H54 (cell line): ENCODE measurements around the gene P3H3.

Experiments
- DNase-seq: peaks from one replicate; pipeline ENCODE4 v3.0.0; 2011; ENCODE audit warnings: low spot score, mixed read lengths; ENCODE audit not compliant: insufficient read length
- FAIRE-seq: peaks from 3 replicates; lab custom pipeline; 2011; peaks lifted over from hg19 to GRCh38; lab: Jason Lieb, UNC
- POLR2A ChIP-seq: IDR thresholded peaks from 2 replicates; pipeline ENCODE4 v1.6.1; 2011; ENCODE audit warnings: low read depth, mild to moderate bottlenecking, low read length

P3H3 gene

DNA sequence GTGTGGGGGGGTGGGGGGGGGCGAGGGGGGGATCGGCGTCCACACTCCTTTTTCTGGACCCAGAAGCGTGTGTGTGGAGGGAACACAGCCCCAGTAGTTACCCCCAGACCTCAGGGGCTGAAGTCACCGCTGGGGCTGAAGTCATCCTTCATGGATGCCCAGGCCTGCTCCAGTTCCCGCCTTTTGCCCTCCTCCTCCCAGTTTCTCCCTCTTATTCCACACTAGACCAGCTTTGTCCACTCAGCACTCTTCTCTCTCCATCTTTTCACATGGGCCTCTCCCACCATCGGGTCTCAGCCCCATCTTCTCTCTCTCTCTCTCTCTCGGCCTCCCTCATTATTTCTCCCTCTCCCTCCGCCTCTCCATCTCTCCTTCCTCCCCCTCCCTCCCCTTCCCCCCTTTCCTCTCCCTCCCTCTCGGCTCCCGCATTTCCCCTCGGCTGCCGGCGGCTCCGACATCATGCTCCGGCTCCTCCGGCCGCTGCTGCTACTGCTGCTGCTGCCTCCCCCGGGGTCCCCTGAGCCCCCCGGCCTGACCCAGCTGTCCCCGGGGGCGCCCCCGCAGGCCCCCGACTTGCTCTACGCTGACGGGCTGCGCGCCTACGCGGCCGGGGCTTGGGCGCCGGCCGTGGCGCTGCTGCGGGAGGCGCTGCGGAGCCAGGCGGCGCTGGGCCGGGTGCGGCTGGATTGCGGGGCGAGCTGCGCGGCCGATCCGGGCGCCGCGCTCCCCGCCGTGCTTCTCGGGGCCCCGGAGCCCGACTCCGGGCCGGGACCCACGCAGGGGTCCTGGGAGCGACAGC, at the start of gene P3H3:
TSS of gene P3H3 (plus strand) at position 426 of the 799 bp plus-strand sequence. CDS start at position 460, 34 bp downstream.
- TF ChIP-seq POLR2A = peak; percentile 33; the same call in 1 of the 2 replicates
- DNase-seq = peak; percentile 77
- no peak for FAIRE-seq

DNA sequence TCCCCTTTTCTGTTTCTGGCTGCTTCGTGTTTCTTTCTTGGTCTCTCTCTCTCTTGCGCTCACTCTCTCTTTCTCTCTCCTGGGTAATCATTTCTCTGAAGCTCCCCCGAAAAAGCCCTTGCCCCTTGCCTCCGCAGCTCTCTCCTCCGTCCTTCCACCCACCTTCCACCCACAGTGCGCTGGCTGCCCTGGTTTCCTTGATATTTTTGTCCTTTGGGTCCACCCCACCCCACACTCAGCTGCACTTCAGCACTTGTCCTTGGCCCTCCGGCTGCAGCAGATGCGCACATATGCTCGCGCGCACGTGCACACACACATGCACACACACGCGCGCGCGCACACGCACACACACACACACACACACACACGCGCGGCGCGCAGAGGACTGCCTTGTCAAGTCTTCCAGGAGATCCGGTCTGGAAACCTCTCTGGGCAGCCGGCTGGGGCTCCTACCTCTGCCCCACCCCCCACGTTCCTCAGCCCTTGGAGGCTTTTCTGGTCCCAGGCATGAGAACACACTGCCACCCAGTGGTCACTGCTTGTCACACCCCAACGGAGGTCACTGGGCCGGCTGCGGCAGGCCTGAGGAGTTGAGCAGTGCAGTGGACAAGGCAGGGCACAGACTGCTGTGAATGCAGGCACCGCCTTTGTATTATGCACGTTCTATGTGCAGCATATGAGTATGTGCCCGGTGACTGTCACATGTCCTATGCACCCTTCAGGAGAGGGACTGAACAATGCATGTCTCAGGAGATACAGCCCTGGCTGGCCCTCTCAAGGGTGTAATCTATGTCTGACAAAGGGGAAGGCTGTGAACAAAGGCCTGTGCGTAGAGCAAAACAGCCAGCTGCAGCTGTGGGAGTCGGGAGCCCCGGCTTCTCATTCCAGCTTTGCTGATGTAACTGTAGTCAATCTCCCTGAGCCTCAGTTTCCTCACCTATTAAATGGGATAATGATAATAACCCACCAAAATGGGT, 49.3 kb upstream of the P3H3 start:
- DNase-seq = peak; percentile 91
- peak; percentile 86 for FAIRE-seq
- TF ChIP-seq POLR2A = no peak

DNA sequence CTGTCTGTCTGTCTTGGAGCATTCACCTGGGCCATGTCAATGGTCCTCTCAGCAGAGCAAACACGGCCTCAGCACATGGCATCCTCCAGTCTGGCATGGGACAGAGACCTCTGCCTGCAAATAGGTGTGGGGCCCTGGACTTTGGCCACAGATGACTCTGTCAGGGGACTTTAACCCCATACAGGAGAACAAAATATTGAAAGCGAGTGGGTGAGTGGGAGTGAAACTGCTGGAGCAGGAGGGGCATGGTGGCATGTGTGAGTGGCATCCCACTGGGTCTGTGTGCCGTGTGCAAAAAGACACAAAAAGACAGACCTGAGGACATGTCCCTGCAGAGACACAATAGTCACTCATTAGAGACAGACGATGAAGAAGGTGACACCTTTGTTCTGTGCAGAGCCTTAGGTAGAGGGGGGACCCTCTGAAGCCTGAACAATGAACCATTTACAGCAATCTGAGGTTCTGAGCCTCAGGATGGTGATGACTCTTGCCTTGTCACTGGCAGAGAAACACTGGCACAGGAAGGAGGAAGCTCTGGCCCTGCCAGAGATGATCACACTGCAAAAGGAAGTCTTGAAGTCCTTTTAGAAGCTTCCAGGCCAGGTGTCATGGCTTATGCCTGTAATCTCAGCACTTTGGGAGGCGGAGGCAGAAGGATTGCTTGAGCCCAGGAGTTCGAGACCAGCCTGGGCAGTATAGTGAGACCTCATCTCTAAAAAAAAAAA, 48.3 kb upstream of the P3H3 start:
- no peak for FAIRE-seq

GRCh38 chr12:6780573-6780972, 47.6 kb upstream of the P3H3 start:
- DNase-seq = no peak
- no peak for TF ChIP-seq POLR2A
- no peak for FAIRE-seq

More for the DNA sequence above, 48.3 kb upstream of the P3H3 start:
- DNase-seq = no peak
- TF ChIP-seq POLR2A = no peak

DNA sequence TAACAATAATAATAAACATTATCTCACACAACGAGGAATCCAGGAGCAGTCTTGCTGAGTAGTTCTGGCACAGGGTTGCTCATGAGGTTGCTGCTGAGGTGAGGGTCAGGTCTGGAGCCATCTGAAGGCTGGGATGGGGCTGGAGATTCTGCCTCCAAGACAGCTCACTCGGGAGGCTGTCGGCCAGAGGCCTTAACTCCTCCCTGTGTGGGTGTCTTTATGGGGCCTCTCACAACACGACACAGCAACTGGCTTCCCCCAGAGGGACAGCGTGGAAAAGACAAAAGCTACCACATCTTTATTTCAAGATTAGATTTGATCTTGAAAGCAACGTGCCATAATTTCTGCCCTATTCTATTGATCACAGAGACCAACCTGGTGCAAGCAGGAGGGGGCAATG, 46.1 kb upstream of the P3H3 start:
- no peak for TF ChIP-seq POLR2A
- DNase-seq (no peak), FAIRE-seq (no peak)

DNA sequence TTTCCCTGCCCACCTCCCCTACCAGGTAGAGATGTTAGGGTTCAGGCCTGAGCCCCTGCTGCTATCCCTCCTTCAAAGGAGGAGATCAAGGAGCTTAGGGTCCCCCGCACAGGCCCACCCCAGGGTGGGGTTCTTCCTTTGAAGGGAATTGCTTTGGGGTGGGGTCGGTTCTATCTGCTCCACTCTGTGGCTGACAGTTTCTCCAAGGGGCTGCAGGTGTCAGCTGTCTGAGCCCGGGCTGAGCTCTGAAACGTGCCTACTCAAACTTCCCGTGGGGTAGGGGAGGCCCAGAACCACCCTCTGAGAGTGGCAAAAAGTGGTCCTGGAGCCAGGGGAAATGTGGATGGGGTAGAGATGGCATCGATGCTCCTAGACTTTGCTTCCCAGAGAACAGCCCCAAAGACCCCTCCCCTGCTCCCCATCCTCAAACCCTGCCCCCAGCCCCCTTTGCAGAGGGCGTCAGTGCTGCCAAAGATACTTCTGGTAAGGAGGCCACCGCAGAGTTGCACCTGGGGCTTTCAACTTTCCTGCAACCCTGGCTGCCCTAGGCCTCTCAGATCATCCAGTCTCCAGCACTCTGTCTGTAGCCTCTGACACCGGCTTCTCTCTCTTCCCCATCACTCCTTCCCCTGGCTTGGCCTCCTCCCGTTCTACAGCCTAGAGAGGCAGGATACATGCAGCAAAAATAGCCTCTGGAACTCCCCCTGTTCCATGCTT, 45.2 kb upstream of the P3H3 start:
- DNase-seq = no peak
- no peak for FAIRE-seq
- TF ChIP-seq POLR2A = no peak

- no peak for DNase-seq
- TF ChIP-seq POLR2A = no peak
- no peak for FAIRE-seq
Measured at GRCh38 chr12:6783828-6784227, 44.4 kb upstream of the P3H3 start.

DNA sequence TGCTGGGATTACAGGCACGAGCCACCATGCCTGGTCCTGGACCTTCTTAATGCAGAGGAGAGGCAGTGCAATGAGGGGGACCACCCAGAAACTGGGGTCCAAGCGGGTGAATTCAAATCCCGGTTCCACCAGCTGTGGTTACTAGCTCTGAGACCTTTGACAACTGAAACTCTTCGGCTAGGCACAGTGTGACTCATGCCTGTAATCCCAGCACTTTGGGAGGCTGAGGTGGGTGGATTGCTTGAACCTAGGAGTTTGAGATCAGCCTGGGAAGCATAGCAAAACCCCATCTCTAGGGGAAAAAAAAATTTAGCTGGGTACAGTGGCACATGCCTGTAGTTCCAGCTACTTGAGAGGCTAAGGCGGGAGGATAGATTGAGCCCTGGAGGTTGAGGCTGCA, 43.9 kb upstream of the P3H3 start:
- FAIRE-seq (no peak), DNase-seq (no peak)
- no peak for TF ChIP-seq POLR2A

GRCh38 chr12:6784761-6785160, 43.4 kb upstream of the P3H3 start:
- TF ChIP-seq POLR2A = no peak
- DNase-seq (no peak), FAIRE-seq (no peak)

- no peak for DNase-seq
- TF ChIP-seq POLR2A = no peak
- no peak for FAIRE-seq
Measured at GRCh38 chr12:6786416-6787094, 41.7 kb upstream of the P3H3 start.

GRCh38 chr12:6787309-6787708, 40.9 kb upstream of the P3H3 start:
- no peak for DNase-seq
- TF ChIP-seq POLR2A = no peak
- no peak for FAIRE-seq
